ENCODE measurements around the gene THBS3. TPM values are rescaled to one million over a fixed set of nuclear protein-coding genes. Genes with fewer than 3 reads are reported as not detected.
"Not testable (repeated sequence)": the region's sequence is repeated elsewhere in the genome, so short reads cannot be mapped to it uniquely, and the experiment has no call there.

The THBS3 gene
- total and polyA plus RNA-seq, 10 donors = 10.2 to 31.2 (median 20.8) TPM

DNA sequence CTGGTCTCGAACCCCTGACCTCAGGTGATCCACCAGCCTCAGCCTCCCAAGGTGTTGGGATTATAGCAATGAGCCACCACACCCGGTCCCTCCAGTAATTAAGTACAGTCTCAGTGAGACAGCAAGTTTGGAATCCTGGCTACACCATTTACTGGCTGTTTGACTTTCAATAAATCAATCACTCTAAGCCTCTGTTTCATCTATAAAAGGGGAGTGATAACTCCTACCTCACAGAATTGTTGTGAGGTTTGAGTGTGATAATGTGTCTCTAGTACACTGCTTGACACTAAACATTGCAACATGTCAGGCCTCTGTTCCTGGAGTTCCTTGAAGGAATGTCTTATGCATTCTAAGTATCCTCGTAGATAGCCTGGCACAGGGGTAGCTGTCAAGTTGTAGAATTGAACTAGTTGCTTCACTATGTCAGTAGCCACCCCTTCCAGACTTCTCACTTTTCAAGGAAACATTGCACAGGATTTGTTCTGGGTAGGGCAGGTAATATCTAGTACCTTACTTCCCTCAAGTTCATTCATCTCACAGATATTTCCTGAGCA is 35.2 kb upstream of the THBS3 start:
- peaks cover 0 to 4% (median 0%) of the 10 kb centered on the region in 7 donors for H3K27me3 ChIP-seq (replicated peaks in 1 of 7)
- H3K9me3 ChIP-seq = no peaks in the 10 kb centered on the region
- WGBS, 5 donors = 68 to 96% (median 80%) methylated on average over 3 of the region's 3 CpGs
- TF ChIP-seq POLR2A (IDR thresholded peaks at IDR 0.05) (no peak), POLR2AphosphoS5 (IDR thresholded peaks at IDR 0.05) (no peak), CTCF (IDR thresholded peaks at IDR 0.05 in 8 of 11, conservative IDR thresholded peaks at IDR 0.05 in 3 of 11) (no peak)
- no peak for DNase-seq
- intact Hi-C loops (cut with DNase I; ENCODE audit: low total_unique reads) = no loop called here
- H3K4me3 ChIP-seq = peak overlapping the region in 2 of 8 donors; percentile 59 to 78
- peaks cover 22 to 63% (median 51%) of the 10 kb centered on the region in 6 donors for H3K4me1 ChIP-seq
- peak overlapping the region in 7 of 8 donors; percentile 90 to 97 (median 95) for H3K27ac ChIP-seq
- H3K36me3 ChIP-seq = peaks cover 0 to 33% (median 10%) of the 10 kb centered on the region in 6 donors

DNA sequence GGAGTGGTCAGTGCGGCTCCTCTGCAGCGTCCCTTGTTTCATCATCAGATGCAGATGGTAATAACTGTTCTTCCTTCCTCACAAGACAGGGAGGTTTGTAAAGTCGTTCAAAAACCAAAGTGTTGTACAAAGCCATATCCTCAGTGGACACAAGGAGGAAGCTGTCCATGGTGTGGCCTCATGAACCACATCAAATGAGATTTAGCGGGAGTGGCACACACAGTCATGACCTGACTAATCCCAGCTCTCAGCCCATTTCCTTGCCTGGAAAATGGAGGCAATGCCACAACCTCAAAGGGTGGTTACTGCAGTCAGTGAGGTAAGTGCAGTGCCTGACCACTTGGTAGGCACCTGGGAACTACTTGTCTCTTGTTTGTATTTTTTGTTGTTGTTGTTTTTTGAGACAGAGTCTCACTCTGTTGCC is 34.2 kb upstream of the THBS3 start:
- peaks cover 0 to 33% (median 16%) of the 10 kb centered on the region in 6 donors for H3K36me3 ChIP-seq
- TF ChIP-seq CTCF (IDR thresholded peaks at IDR 0.05 in 8 of 11, conservative IDR thresholded peaks at IDR 0.05 in 3 of 11) (peak in 1 of 11 experiments; percentile 28), POLR2A (IDR thresholded peaks at IDR 0.05) (no peak), POLR2AphosphoS5 (IDR thresholded peaks at IDR 0.05) (peak in 1 of 3 donors; percentile 27)
- peak overlapping the region in 2 of 8 donors; percentile 46 to 70 for H3K4me3 ChIP-seq
- H3K9me3 ChIP-seq = no peaks in the 10 kb centered on the region
- WGBS, 5 donors = 36 to 69% (median 53%) methylated on average over 4 of the region's 4 CpGs
- H3K27ac ChIP-seq = peak overlapping the region in 7 of 8 donors; percentile 67 to 97 (median 93)
- H3K27me3 ChIP-seq (replicated peaks in 1 of 7) = peaks cover 0 to 4% (median 0%) of the 10 kb centered on the region in 7 donors
- intact Hi-C loops (cut with DNase I; ENCODE audit: low total_unique reads) = no loop called here
- DNase-seq = no peak
- peaks cover 22 to 66% (median 51%) of the 10 kb centered on the region in 6 donors for H3K4me1 ChIP-seq

DNA sequence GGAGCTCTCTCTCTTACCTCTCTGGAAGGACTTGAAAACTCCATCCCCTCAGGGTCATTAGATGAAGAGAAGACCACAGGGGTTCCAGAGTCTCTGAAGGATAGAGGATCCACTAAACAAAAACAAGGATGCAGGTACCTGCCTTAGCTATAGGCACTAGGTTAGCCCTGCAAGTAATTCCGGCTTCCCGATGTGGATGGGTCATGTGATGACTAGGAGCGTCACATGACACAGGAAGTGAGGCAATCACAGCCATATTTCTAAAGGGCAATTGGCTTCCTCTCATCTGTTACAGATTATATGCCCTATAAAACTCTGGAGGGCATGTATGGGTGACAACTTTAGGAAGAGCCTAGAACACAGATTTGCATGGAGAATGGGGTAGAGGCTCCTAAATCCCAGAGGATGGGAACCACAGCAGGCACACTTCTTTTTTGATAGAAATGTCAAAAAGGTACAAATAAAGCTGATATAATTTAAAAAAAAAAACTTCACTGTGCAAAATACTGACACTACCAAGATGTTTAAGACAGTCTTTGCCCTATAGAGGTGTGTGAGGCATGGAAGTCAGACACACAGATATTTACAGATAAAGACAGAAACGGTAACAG is 33.5 kb upstream of the THBS3 start:
- Histone ChIP-seq H3K4me3 (peak overlapping the region; percentile 19 to 70 (median 46)), H3K27me3 (replicated peaks in 1 of 7) (peaks cover 0 to 4% (median 0%) of the 10 kb centered on the region in 7 donors), H3K36me3 (peaks cover 0 to 39% (median 23%) of the 10 kb centered on the region in 6 donors), H3K27ac (peak overlapping the region; percentile 27 to 97 (median 92)), H3K4me1 (peaks cover 22 to 73% (median 51%) of the 10 kb centered on the region in 6 donors), H3K9me3 (no peaks in the 10 kb centered on the region)
- intact Hi-C loops (cut with DNase I; ENCODE audit: low total_unique reads) = no loop called here
- 12 to 18% (median 15%) methylated on average over 4 of the region's 4 CpGs for WGBS, 5 donors
- TF ChIP-seq POLR2AphosphoS5 (IDR thresholded peaks at IDR 0.05) (peak in 1 of 3 donors; percentile 83), CTCF (IDR thresholded peaks at IDR 0.05 in 8 of 11, conservative IDR thresholded peaks at IDR 0.05 in 3 of 11) (no peak)
- DNase-seq = peak; percentile 83

DNA sequence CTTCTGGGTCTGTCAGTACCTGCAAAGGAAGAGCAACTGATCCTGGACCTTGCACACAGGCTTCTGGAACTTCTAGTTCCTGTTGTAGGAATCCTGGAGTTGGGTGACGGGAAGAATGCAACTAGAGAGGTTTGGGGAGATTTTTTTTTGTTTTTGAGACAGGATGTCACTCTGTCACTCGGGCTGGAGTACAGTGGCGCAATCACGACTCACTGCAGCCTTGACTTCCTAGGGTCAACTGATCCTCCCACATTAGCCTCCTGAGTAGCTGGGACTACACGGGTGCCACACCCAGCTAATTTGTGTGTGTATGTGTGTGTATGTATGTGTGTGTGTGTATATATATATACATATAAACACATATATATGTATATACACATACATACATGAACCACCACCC is 28.8 kb upstream of the THBS3 start:
- WGBS, 5 donors = 38 to 76% (median 60%) methylated on average over 5 of the region's 5 CpGs

GRCh38 chr1:155235375-155235774 is 27.7 kb upstream of the THBS3 start:
- peaks cover 0 to 51% (median 28%) of the 10 kb centered on the region in 6 donors for H3K36me3 ChIP-seq
- H3K4me3 ChIP-seq; intact Hi-C loops (cut with DNase I; ENCODE audit: low total_unique reads); H3K9me3 ChIP-seq; DNase-seq; H3K27me3 ChIP-seq (replicated peaks in 1 of 7): not testable (repeated sequence)
- WGBS, 5 donors = 71 to 97% (median 79%) methylated on average over 6 to 8 of the region's 9 CpGs
- peak overlapping the region in 4 of 8 donors; percentile 52 to 61 (median 56) for H3K27ac ChIP-seq
- H3K4me1 ChIP-seq = peaks cover 0 to 36% (median 12%) of the 10 kb centered on the region in 6 donors

More for the DNA sequence above, 28.8 kb upstream of the THBS3 start:
- Histone ChIP-seq H3K27me3 (replicated peaks in 1 of 7) (no peaks in the 10 kb centered on the region), H3K4me3 (no peak overlapping the region), H3K9me3 (no peaks in the 10 kb centered on the region), H3K27ac (peak overlapping the region in 6 of 8 donors; percentile 15 to 61 (median 53)), H3K4me1 (peaks cover 3 to 46% (median 20%) of the 10 kb centered on the region in 6 donors), H3K36me3 (peaks cover 0 to 51% (median 28%) of the 10 kb centered on the region in 6 donors)
- no peak for TF ChIP-seq CTCF (IDR thresholded peaks at IDR 0.05 in 8 of 11, conservative IDR thresholded peaks at IDR 0.05 in 3 of 11)
- no peak for TF ChIP-seq POLR2A (IDR thresholded peaks at IDR 0.05)
- no peak for TF ChIP-seq POLR2AphosphoS5 (IDR thresholded peaks at IDR 0.05)
- no peak for DNase-seq
- intact Hi-C loops (cut with DNase I; ENCODE audit: low total_unique reads) = no loop called here

GRCh38 chr1:155233502-155233901 is 25.8 kb upstream of the THBS3 start:
- H3K4me3 ChIP-seq; H3K27me3 ChIP-seq (replicated peaks in 1 of 7); H3K27ac ChIP-seq; H3K9me3 ChIP-seq; intact Hi-C loops (cut with DNase I; ENCODE audit: low total_unique reads); DNase-seq: not testable (repeated sequence)
- H3K36me3 ChIP-seq = peaks cover 0 to 35% (median 25%) of the 10 kb centered on the region in 6 donors
- WGBS, 5 donors = 64 to 100% (median 80%) methylated on average over 1 to 2 of the region's 5 CpGs; no CpG with 5 or more reads in 1 of the 5 donors
- H3K4me1 ChIP-seq = peaks cover 0 to 21% (median 0%) of the 10 kb centered on the region in 6 donors
